ENCODE measurements around the gene HMCN1.
"Not testable (repeated sequence)": the region's sequence is repeated elsewhere in the genome, so short reads cannot be mapped to it uniquely, and the experiment has no call there.

HMCN1 gene

DNA sequence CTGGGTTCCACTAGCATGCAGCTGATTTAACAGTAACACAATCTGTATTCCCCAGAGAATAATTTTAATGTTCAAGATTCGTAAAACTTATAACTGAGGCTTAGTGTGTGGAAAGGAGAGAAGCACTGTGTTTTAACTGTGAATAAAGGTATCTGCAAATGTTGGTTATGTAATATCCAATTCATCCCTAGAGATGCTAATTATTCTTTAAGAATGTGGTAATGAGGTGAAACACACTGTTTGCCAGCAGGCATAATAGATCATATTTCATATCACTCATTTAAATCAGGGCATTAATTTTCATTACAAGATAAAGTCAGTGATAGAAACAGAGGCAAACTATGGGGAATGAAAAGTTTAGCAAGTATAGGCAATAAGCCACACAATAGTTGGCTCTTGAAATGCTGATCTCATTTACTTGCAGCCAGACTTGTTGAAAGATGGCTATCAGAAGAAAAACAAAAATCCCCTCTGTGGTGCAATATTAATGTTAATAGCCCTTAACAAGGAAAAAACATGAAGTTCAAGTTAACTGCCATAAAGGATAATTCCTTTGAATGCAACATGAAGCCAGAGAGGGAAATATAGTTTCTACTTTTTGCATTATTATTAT is 33.4 kb downstream of the HMCN1 start:
- peaks cover 0 to 3% of the 10 kb centered on the region in 2 donors for H3K9me3 Mint-ChIP-seq

DNA sequence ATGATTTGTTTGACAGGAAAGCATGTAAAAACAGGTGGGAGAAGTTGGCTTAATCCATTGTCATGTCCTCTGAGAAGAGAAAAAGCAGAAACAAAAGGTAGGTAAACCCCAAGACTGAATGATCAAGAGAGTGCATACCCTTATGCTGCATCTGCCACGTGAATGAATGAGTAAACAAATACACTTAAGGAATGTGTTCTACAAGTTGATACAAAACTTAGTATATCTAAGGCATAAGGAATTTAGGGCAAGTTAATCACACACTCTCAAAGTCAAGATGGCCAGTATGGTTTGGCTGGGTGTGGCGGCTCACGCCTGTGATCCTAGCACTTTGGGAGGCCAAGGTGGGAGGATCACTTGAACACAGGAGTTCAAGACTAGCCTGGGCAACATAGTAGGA is 34.2 kb downstream of the HMCN1 start:
- ATAC-seq (replicated peaks) = no peak
- no peaks in the 10 kb centered on the region for H3K36me3 Mint-ChIP-seq (ENCODE audit: insufficient read depth)

More for the DNA sequence above, 33.4 kb downstream of the HMCN1 start:
- Mint-ChIP-seq H3K4me3 (no peak overlapping the region), H3K27me3 (peaks cover 13 to 23% of the 10 kb centered on the region in 2 donors), H3K36me3 (ENCODE audit: insufficient read depth) (no peaks in the 10 kb centered on the region), H3K4me1 (ENCODE audit: low read depth in 2 of 2) (no peaks in the 10 kb centered on the region), H3K27ac (no peak overlapping the region)
- no peak for DNase-seq
- no peak for ATAC-seq (replicated peaks)

DNA sequence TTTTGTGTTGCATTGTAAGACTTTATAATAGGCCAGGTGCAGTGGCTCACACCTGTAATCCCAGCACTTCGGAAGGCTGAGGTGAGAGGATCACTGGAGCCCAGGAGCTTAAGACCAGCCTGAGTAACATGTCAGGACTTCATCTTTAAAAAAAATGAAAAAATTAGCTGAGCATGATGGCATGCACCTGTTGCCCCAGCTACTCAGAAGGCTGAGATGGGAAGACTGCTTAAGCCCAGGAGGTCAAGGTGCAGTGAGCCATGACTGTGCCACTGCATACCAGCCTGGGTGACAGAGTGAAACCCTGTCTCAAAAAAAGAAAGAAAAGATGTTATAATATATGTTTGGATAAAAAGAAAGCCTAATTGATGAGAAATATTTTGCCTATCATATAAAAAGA is 34.9 kb downstream of the HMCN1 start:
- H3K27ac Mint-ChIP-seq = no peak overlapping the region
- H3K4me1 Mint-ChIP-seq (ENCODE audit: low read depth in 2 of 2) = no peaks in the 10 kb centered on the region
- no peak overlapping the region for H3K4me3 Mint-ChIP-seq

More for the DNA sequence above, 34.2 kb downstream of the HMCN1 start:
- Mint-ChIP-seq H3K4me1 (ENCODE audit: low read depth in 2 of 2) (no peaks in the 10 kb centered on the region), H3K27me3 (peaks cover 6 to 15% of the 10 kb centered on the region in 2 donors), H3K27ac (no peak overlapping the region), H3K4me3 (no peak overlapping the region), H3K9me3 (peaks cover 0 to 3% of the 10 kb centered on the region in 2 donors)
- DNase-seq = no peak

GRCh38 chr1:185774394-185774793 is 40.2 kb downstream of the HMCN1 start:
- no peak for DNase-seq
- ATAC-seq (replicated peaks) = no peak
- no peaks in the 10 kb centered on the region for H3K36me3 Mint-ChIP-seq (ENCODE audit: insufficient read depth)
- no peaks in the 10 kb centered on the region for H3K4me1 Mint-ChIP-seq (ENCODE audit: low read depth in 2 of 2)
- H3K27me3 Mint-ChIP-seq = peaks cover 10% of the 10 kb centered on the region in 2 donors
- H3K9me3 Mint-ChIP-seq = peaks cover 0 to 3% of the 10 kb centered on the region in 2 donors
- H3K27ac Mint-ChIP-seq = no peak overlapping the region
- H3K4me3 Mint-ChIP-seq = no peak overlapping the region

More for the DNA sequence above, 34.9 kb downstream of the HMCN1 start:
- Mint-ChIP-seq H3K36me3 (ENCODE audit: insufficient read depth) (no peaks in the 10 kb centered on the region), H3K9me3 (peaks cover 0 to 3% of the 10 kb centered on the region in 2 donors), H3K27me3 (peaks cover 9 to 14% of the 10 kb centered on the region in 2 donors)
- ATAC-seq (replicated peaks) = no peak
- DNase-seq = no peak

DNA sequence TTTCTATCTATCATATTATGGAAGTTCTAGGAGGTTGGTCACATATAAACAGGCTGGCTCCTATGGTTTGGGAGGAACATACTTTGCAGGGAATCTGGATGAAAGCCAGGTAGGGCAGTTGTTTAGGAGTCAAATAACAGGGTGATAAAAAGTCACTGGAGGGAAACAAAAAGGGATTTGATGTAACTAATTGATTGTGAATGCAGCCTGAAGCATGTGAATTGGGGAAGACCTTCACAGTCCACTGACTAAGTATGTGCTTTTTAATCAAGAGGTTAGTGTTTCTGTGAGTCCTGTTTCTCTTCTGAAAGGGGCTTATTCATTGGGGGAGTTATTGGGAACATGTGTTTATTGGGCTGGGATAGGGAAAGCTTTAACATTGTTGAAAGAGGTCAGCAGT is 41.3 kb downstream of the HMCN1 start:
- Mint-ChIP-seq H3K36me3 (ENCODE audit: insufficient read depth) (no peaks in the 10 kb centered on the region), H3K27me3 (peaks cover 10% of the 10 kb centered on the region in 2 donors), H3K9me3 (peaks cover 0 to 3% of the 10 kb centered on the region in 2 donors), H3K4me3 (no peak overlapping the region), H3K27ac (no peak overlapping the region), H3K4me1 (ENCODE audit: low read depth in 2 of 2) (no peaks in the 10 kb centered on the region)
- no peak for DNase-seq
- no peak for ATAC-seq (replicated peaks)

DNA sequence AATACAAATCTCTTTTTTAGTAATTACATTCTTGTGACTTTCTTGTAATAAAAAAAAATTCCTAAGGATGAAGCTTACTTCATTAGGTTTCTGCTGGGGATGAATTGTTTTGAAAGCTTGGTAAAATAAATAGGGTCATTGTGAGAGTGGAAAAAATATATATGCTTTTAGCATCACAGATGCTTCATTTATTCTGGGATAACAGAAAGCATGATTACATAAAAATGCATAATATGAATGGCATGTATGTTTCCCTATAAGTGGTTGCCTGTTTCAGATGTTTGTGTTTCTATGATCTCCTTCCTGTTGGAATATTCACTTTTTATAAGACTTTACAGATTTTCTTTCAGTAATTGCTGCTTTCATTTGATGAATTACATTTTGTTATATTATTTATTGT is 42.3 kb downstream of the HMCN1 start:
- Mint-ChIP-seq H3K27me3 (peaks cover 11 to 16% of the 10 kb centered on the region in 2 donors), H3K36me3 (ENCODE audit: insufficient read depth) (no peaks in the 10 kb centered on the region), H3K4me1 (ENCODE audit: low read depth in 2 of 2) (no peaks in the 10 kb centered on the region), H3K4me3 (no peak overlapping the region), H3K27ac (no peak overlapping the region), H3K9me3 (peaks cover 0 to 4% of the 10 kb centered on the region in 2 donors)
- DNase-seq (no peak), ATAC-seq (replicated peaks) (no peak)

- not testable (repeated sequence) for DNase-seq; H3K27ac Mint-ChIP-seq; H3K9me3 Mint-ChIP-seq; H3K4me3 Mint-ChIP-seq; ATAC-seq (replicated peaks); H3K4me1 Mint-ChIP-seq (ENCODE audit: low read depth in 2 of 2); H3K36me3 Mint-ChIP-seq (ENCODE audit: insufficient read depth)
- H3K27me3 Mint-ChIP-seq = peaks cover 27 to 29% of the 10 kb centered on the region in 2 donors
Observed at GRCh38 chr1:185783860-185784259, 49.7 kb downstream of the HMCN1 start.

DNA sequence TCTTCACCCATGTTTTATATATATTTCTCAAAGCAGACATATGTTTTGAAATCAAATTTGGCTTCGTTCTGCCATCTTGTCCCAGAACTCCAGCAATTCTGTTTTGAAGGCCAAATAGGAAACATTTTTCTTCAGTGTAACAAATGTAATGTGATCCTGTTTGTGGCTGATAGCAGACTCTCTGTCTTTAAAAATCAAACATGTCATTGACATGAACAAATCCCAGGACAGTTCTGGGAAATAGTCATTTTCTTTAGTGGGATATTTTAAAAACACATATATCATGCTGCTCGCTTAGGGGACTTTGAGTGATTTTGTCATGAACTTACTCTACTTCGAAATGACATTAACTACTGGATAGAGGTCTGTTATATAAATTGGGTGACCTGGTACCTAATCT is 51.4 kb downstream of the HMCN1 start:
- Mint-ChIP-seq H3K36me3 (ENCODE audit: insufficient read depth) (peaks cover 2% of the 10 kb centered on the region), H3K4me3 (no peak overlapping the region), H3K4me1 (ENCODE audit: low read depth in 2 of 2) (no peaks in the 10 kb centered on the region), H3K27ac (no peak overlapping the region), H3K9me3 (peaks cover 0 to 4% of the 10 kb centered on the region in 2 donors), H3K27me3 (peaks cover 27 to 29% of the 10 kb centered on the region in 2 donors)
- DNase-seq (no peak), ATAC-seq (replicated peaks) (no peak)

- H3K9me3 Mint-ChIP-seq = peaks cover 0 to 3% of the 10 kb centered on the region in 2 donors
- no peak overlapping the region for H3K4me3 Mint-ChIP-seq
- no peak for DNase-seq
Observed at GRCh38 chr1:185786524-185786923, 52.3 kb downstream of the HMCN1 start.

GRCh38 chr1:185787238-185787637 is 53.0 kb downstream of the HMCN1 start:
- H3K27me3 Mint-ChIP-seq = peaks cover 19 to 22% of the 10 kb centered on the region in 2 donors
- no peaks in the 10 kb centered on the region for H3K4me1 Mint-ChIP-seq (ENCODE audit: low read depth in 2 of 2)
- ATAC-seq (replicated peaks) = no peak
- DNase-seq = no peak
- no peak overlapping the region for H3K4me3 Mint-ChIP-seq
- H3K27ac Mint-ChIP-seq = no peak overlapping the region
- peaks cover 0 to under 1% of the 10 kb centered on the region in 2 donors for H3K9me3 Mint-ChIP-seq
- H3K36me3 Mint-ChIP-seq (ENCODE audit: insufficient read depth) = peaks cover 2% of the 10 kb centered on the region

More at GRCh38 chr1:185786524-185786923, 52.3 kb downstream of the HMCN1 start:
- no peak for ATAC-seq (replicated peaks)
- no peaks in the 10 kb centered on the region for H3K4me1 Mint-ChIP-seq (ENCODE audit: low read depth in 2 of 2)
- peaks cover 23 to 26% of the 10 kb centered on the region in 2 donors for H3K27me3 Mint-ChIP-seq
- peaks cover 2% of the 10 kb centered on the region for H3K36me3 Mint-ChIP-seq (ENCODE audit: insufficient read depth)
- H3K27ac Mint-ChIP-seq = no peak overlapping the region

GRCh38 chr1:185788386-185788785 is 54.2 kb downstream of the HMCN1 start:
- Mint-ChIP-seq H3K4me1 (ENCODE audit: low read depth in 2 of 2) (no peaks in the 10 kb centered on the region), H3K27ac (no peak overlapping the region), H3K27me3 (peaks cover 15 to 17% of the 10 kb centered on the region in 2 donors), H3K4me3 (no peak overlapping the region), H3K9me3 (no peaks in the 10 kb centered on the region), H3K36me3 (ENCODE audit: insufficient read depth) (no peaks in the 10 kb centered on the region)
- no peak for ATAC-seq (replicated peaks)
- DNase-seq = no peak

- no peaks in the 10 kb centered on the region for H3K36me3 Mint-ChIP-seq (ENCODE audit: insufficient read depth)
- no peak overlapping the region for H3K27ac Mint-ChIP-seq
- no peaks in the 10 kb centered on the region for H3K9me3 Mint-ChIP-seq
- DNase-seq (no peak), ATAC-seq (replicated peaks) (no peak)
- H3K4me1 Mint-ChIP-seq (ENCODE audit: low read depth in 2 of 2) = no peaks in the 10 kb centered on the region
- H3K27me3 Mint-ChIP-seq = peaks cover 11 to 17% of the 10 kb centered on the region in 2 donors
- H3K4me3 Mint-ChIP-seq = no peak overlapping the region
Observed at GRCh38 chr1:185789501-185790193, 55.5 kb downstream of the HMCN1 start.

DNA sequence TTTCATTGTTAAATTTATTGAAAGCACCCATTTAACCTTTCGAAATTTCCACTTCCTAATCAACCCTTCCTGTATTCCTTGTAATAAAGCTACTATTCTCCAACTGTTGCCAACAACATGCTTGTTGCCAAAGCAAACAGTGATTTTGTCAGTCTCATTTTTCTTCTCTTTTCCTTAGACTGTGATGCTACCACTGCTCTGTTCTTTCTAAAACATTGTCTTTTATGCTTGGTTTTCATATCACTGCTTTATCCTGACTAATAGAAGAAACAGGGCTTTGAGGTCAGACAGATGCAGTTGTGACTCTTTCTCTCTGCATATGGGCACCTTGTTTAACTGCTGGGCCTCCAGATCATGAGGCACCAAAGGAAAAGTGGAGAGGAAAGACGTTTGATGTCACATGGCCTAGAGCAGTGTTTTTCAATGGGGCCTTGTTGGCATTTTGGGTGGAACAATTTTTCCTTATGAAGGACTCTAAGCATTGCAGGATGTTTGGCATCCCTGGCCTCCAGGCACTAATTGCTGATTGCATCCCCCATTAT is 56.1 kb downstream of the HMCN1 start:
- H3K4me1 Mint-ChIP-seq (ENCODE audit: low read depth in 2 of 2) = no peaks in the 10 kb centered on the region
- H3K27ac Mint-ChIP-seq = no peak overlapping the region
- DNase-seq (no peak), ATAC-seq (replicated peaks) (no peak)
- peaks cover 5 to 11% of the 10 kb centered on the region in 2 donors for H3K27me3 Mint-ChIP-seq
- H3K36me3 Mint-ChIP-seq (ENCODE audit: insufficient read depth) = no peaks in the 10 kb centered on the region
- H3K4me3 Mint-ChIP-seq = no peak overlapping the region
- no peaks in the 10 kb centered on the region for H3K9me3 Mint-ChIP-seq

GRCh38 chr1:185792040-185792439 is 57.8 kb downstream of the HMCN1 start:
- H3K4me1 Mint-ChIP-seq (ENCODE audit: low read depth in 2 of 2) = no peaks in the 10 kb centered on the region
- H3K27me3 Mint-ChIP-seq = peaks cover 0 to 6% of the 10 kb centered on the region in 2 donors
- ATAC-seq (replicated peaks) (no peak), DNase-seq (no peak)
- no peaks in the 10 kb centered on the region for H3K36me3 Mint-ChIP-seq (ENCODE audit: insufficient read depth)
- no peak overlapping the region for H3K27ac Mint-ChIP-seq
- no peak overlapping the region for H3K4me3 Mint-ChIP-seq
- H3K9me3 Mint-ChIP-seq = peaks cover 0 to 3% of the 10 kb centered on the region in 2 donors
